Erythroblast (primary cell): Measurements from ENCODE around the gene WDR45B.
"Not testable (repeated sequence)": the region's sequence is repeated elsewhere in the genome, so short reads cannot be mapped to it uniquely, and the experiment has no call there.

ENCODE experiments used
- GATA1 ChIP-seq: IDR thresholded peaks from 2 replicates; pipeline ENCODE4 v1.6.1; 2011; ENCODE audit warnings: low read depth, mild to moderate bottlenecking, control low read depth, low read length, moderate library complexity
- POLR2A ChIP-seq: IDR thresholded peaks from 2 replicates; pipeline ENCODE4 v1.6.1; 2011; ENCODE audit warnings: mild to moderate bottlenecking, low read length

DNA sequence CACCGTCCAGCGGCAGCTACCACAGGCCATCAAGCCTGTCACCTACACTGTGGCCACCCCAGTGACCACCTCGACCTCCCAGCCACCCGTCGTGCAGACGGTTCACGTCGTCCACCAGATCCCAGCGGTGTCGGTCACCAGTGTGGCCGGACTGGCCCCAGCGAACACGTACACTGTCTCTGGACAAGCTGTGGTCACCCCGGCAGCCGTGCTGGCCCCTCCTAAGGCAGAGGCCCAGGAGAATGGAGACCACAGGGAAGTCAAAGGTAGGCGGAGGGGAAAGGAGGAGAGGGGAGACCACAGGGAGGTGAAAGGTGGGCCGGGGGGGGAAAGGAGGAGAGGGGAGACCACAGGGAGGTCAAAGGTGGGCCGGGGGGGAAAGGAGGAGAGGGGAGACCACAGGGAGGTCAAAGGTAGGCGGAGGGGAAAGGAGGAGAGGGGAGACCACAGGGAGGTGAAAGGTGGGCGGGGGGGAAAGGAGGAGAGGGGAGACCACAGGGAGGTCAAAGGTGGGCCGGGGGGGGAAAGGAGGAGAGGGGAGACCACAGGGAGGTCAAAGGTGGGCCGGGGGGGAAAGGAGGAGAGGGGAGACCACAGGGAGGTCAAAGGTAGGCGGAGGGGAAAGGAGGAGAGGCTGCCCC is 62.2 kb downstream of the WDR45B start:
- TF ChIP-seq POLR2A, GATA1: not testable (repeated sequence)
